HG03139 (cell line): ENCODE measurements around the gene MRPL48.
"Not testable (repeated sequence)": the region's sequence is repeated elsewhere in the genome, so short reads cannot be mapped to it uniquely, and the experiment has no call there.

Experiments used
- ATAC-seq: cut with Tn5 transposase; IDR thresholded peaks from one replicate; pipeline ENCODE4 v1.9.1; 2021; ENCODE audit not compliant: unreplicated experiment

MRPL48 gene

GRCh38 chr11:73779084-73779902 is 8.4 kb upstream of the MRPL48 start:
- ATAC-seq = peak; percentile 98

GRCh38 chr11:73781303-73781702 is 6.4 kb upstream of the MRPL48 start:
- no peak for ATAC-seq

GRCh38 chr11:73783483-73784020 is 4.1 kb upstream of the MRPL48 start:
- ATAC-seq = no peak

- ATAC-seq = no peak
Observed at GRCh38 chr11:73784080-73784634, 3.5 kb upstream of the MRPL48 start.

- no peak for ATAC-seq
Observed at GRCh38 chr11:73784734-73785133, 2.9 kb upstream of the MRPL48 start.

- ATAC-seq = not testable (repeated sequence)
Observed at GRCh38 chr11:73785467-73785866, 2.2 kb upstream of the MRPL48 start.

- ATAC-seq = no peak
Observed at GRCh38 chr11:73787051-73787642, 527 bp upstream of the MRPL48 start.

- no peak for ATAC-seq
Observed at GRCh38 chr11:73789279-73789670, 1.6 kb downstream of the MRPL48 start.

GRCh38 chr11:73792584-73792983 is 4.9 kb downstream of the MRPL48 start:
- no peak for ATAC-seq

- no peak for ATAC-seq
Observed at GRCh38 chr11:73795925-73796632, 8.4 kb downstream of the MRPL48 start.

GRCh38 chr11:73797457-73797856 is 9.8 kb downstream of the MRPL48 start:
- no peak for ATAC-seq

GRCh38 chr11:73800276-73800806 is 12.7 kb downstream of the MRPL48 start:
- ATAC-seq = no peak

- ATAC-seq = no peak
Observed at GRCh38 chr11:73801136-73801535, 13.5 kb downstream of the MRPL48 start.

- no peak for ATAC-seq
Observed at GRCh38 chr11:73804712-73805111, 17.0 kb downstream of the MRPL48 start.

GRCh38 chr11:73808052-73808451 is 20.4 kb downstream of the MRPL48 start:
- ATAC-seq = no peak

GRCh38 chr11:73810637-73811036 is 23.0 kb downstream of the MRPL48 start:
- ATAC-seq = no peak

- ATAC-seq = no peak
Observed at GRCh38 chr11:73812234-73812633, 24.6 kb downstream of the MRPL48 start.

GRCh38 chr11:73814812-73815211 is 27.1 kb downstream of the MRPL48 start:
- no peak for ATAC-seq

- ATAC-seq = no peak
Observed at GRCh38 chr11:73818846-73819245, 31.2 kb downstream of the MRPL48 start.

- ATAC-seq = no peak
Observed at GRCh38 chr11:73830261-73830660, 42.6 kb downstream of the MRPL48 start.

- ATAC-seq = no peak
Observed at GRCh38 chr11:73833067-73833466, 45.4 kb downstream of the MRPL48 start.
